GM21717 (cell line): ENCODE data around the gene DYNLT1.

Experiments used
- ATAC-seq: cut with Tn5 transposase; IDR thresholded peaks from one replicate; pipeline ENCODE4 v1.9.1; 2021; ENCODE audit warnings: mild to moderate bottlenecking, moderate library complexity; ENCODE audit not compliant: unreplicated experiment

DYNLT1 gene

DNA sequence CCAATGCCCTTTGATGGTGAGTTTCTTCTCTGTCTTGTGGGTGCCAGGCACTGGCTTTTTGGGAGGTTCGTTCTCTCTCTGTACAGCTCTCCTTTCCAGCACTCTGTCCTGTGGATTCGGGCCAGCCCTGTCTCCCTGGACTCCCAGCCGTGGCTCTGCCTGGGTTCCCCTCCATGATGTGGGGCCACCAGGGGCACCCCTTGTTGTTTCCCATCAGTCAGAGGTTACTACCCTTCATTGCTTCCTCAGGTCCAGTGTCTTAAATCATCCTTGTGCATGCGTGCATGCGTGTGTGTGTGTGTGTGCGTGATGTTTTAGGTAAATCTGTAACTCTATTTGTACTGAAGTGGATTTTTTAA is 40.5 kb downstream of the DYNLT1 start:
- ATAC-seq, result no peak

DNA sequence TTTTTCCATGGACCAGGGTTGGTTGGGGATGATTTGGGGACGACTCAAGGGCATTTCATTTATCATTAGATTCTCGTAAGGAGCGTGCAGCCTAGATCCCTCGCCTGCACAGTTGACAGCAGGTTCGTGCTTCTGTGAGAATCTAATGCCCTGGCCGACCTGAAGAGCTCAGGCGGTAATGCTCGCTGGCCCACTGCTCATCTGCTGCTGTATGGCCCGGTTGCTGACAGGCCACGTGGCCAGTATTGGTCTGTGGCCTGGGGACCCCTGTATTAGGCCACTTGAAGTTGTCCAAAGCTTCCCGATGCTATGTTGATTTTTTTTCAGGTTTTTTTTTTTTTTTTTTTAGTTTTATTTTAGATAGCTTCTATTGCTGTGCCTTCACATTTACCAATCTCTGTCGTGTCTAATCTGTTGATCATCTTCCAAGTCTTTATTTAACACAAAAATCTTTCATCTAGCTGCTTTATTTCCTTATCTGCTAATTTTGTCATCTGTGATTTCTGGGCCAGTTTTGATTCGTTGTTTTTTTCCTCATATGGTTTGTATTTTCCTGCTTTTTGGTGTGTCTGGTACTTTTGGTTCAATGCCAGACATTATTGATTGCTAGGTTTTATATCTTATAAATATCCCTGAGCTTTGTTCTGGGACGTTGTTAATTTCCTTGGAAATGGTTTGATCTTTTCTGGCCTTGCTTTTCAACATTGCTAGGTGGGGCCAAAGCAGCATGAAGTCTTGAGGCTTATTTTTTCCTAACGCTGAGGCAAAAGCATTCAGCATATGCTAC is 41.1 kb downstream of the DYNLT1 start:
- no peak for ATAC-seq

DNA sequence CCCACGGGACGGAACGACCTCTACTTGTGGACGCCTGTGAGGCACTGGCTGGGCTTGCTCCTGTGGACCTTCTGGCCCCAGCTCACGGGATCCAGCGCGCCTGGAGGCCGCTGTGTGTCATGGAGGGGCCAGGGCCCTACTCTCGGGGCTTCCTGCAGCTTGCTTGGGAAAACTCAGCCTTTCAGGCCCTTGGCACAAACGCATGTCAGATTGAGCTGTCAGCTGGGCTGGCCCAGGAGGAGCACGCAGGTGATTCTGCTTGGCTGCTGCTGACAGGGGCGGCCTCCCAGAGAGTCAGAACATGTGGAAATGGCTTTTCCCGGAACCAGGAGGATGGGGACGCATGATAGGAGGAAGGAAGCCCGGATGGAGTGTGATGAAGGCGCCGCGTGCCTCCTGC is 44.9 kb downstream of the DYNLT1 start:
- no peak for ATAC-seq

DNA sequence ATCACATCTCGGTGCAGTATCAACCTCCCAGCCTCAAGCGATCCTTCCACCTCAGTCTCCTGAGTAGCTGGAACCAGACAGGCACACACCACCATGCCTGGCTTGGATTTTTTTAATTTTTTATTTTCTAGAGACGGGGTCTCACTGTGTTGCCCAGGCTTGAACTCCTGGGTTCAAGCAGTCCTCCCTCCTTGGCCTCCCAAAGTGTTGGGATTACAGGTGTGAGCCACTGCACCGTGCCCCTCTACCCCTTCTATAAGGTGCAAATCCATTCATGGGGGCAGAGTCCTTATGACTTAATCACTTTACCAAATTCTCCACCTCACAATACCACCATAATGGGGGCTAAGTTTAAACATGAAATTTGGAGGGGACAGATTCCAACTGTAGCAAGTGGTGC is 47.0 kb downstream of the DYNLT1 start:
- ATAC-seq, result no peak

DNA sequence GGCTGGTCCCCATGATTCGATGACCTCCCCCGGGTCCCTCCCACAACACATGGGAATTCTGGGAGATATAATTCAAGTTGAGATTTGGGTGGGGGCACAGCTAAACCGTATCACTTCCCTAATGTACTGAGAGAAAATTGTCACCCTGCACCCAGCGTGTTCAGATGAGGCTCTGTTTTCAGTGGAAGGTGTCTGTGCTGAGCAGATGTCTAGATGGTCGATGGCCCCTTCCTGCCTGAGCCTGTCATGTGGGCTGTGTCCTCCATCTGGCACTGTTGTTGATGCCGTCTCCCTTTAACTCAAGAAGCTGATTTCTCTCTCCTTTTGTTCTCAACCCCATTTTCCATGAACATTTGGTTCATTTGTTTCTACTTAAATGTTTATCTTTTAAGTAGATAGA is 47.7 kb downstream of the DYNLT1 start:
- no peak for ATAC-seq

DNA sequence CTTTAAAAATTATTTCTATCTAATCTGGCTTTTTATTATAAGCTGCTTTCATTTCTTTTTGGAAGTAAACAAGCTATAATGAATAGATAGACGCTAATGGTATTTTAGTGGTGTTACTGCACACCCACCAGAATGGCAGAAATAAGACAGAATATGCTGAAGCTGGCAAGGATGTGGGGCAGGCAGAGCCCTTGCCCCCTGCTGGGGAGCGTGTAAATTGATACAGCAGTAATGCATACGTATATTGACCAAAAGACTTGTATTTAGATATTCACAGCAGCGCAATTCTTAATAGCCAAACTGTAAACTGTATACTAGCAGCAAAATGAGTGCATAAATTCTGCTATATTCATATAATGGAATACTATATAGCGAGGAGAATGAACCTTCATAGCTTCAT is 49.3 kb downstream of the DYNLT1 start:
- no peak for ATAC-seq

DNA sequence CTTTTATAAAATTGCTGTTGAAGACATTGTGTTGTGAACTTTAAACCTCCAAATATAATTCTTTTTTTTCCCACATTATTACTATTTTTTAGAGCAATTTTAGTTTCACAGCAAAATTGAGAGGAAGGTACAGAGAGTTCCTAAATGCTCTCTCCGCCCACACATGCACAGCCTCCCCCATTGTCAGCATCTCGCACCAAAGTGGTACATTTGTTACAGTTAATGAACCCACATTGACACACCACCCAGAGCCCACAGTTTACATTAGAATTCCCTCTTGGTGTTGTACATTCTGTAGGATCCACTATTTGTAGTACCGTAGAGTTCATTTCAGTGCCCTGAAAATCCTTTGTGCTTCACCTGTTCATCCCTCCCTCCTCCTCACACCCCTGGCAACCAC is 50.9 kb downstream of the DYNLT1 start:
- no peak for ATAC-seq

DNA sequence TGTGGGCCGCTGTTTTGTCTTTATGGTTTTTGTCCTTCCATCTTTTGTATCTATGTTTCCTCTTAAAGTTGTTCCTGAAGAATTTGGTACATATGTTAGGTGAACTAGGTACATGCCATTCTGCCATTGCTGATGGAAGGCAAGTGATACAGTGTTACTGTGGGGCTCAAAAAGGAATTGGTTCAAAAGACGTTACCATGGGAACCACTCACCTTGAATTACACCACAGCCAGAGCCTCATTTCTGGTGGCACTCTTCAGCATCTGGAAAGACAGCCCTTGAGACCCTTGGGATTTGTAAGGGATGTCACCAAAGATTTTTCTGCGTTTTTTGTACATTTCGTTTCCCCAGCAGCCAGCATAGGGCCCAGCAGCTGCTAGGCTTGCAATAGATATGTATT is 52.7 kb downstream of the DYNLT1 start:
- ATAC-seq, result no peak

DNA sequence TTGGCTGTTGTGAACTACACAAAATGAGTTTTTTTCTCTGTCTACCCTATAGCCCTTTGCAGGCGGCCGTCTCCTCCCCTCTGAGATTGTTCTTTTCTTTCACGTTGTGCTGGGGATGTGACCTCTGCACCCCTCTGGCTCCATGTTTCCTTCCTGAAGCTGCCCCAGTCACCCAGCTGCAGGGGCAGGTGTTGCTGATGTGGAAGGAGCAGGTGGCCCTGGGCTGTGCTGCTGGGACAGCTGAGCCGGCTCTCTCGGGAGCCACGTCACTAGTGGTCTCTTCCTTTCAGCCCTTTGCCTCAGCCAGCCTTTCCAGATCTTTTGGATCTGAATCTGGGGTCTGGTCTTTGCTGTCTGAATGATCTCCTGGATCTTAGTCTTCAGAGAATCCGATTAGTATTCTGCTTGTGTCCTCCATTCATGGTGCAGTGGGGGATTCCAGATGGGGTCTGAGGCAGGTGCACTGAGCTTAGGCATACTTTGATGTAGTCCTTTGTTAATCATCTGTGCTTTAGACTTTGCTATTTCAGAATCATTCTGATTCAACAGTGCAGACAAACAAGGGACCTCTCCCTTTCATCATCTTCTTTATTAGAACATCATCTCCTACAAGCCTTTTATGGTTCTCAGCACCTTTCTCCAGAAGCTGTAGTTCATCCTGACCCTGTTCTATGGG is 53.3 kb downstream of the DYNLT1 start:
- ATAC-seq, result no peak

DNA sequence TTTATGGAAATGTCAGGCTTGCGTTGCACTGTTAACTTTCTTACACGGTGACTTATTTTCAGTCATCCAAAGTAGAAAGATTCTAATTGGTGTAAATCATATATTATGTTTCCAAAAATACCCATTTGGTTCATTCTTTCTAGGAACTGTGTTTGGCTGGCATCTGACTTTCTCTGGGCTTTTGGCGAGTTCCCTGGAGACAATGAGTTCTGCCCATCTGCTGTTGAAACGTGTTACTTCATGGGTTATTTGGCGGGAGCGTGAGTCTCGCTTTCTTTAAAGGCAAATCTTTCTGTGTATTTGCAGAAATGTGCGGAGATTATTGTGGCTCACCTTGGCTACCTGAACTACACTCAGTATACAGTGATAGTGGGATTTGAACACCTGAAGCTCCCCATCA is 55.2 kb downstream of the DYNLT1 start:
- ATAC-seq, result no peak

DNA sequence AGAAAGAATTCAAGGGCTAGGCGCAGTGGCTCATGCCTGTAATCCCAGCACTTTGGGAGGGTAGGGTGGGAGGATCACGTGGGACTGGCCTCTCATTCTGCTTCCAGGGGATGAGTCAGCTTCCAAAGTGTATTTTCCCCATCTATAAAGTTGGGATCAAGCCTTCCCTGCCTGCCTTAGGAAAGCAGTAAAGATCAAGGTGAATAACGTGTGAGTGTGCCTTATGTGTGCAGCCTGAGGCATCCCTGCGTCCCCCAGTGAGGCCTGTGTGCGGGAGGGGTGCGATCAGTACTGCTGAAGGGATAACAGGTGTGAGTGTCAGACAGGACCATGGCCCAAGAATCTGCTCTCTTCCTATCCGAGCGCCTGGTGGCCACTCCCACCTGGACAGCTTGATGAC is 57.9 kb downstream of the DYNLT1 start:
- ATAC-seq, result no peak
